Smooth muscle cell (in vitro differentiated cells): ENCODE measurements around the gene KANK4. TPM values are rescaled to one million over a fixed set of nuclear protein-coding genes. Genes with fewer than 3 reads are reported as not detected.

Experiments
- DNase-seq: peaks from one replicate; lab custom pipeline; 2025; ENCODE audit not compliant: unreplicated experiment; lab: John Stamatoyannopoulos, UW
- H2AFZ ChIP-seq: fragments of 200-600 bp; sonication (generic); 2 replicates; pipeline ENCODE4 v1.6.0; 2016; ENCODE audit warnings: antibody characterized with exemption, low read depth, mild to moderate bottlenecking
- H3F3A ChIP-seq: fragments of 200-600 bp; sonication (generic); 2 replicates; pipeline ENCODE4 v1.6.0; 2017; ENCODE audit warnings: antibody characterized with exemption, low read depth
- H3K27ac ChIP-seq: fragments of 200-600 bp; sonication (generic); 2 replicates; pipeline ENCODE4 v1.5.1; 2016; ENCODE audit warnings: low read depth, mild to moderate bottlenecking
- H3K27me3 ChIP-seq: fragments of 200-600 bp; sonication (generic); 2 replicates; pipeline ENCODE4 v1.6.1; 2016; ENCODE audit warnings: low read depth, mild to moderate bottlenecking
- H3K36me3 ChIP-seq: fragments of 200-600 bp; sonication (generic); 2 replicates; pipeline ENCODE4 v1.5.1; 2016; ENCODE audit warnings: low read depth
- H3K4me1 ChIP-seq: fragments of 200-600 bp; sonication (generic); 2 replicates; pipeline ENCODE4 v1.5.1; 2016; ENCODE audit warnings: low read depth
- H3K4me2 ChIP-seq: fragments of 200-600 bp; sonication (generic); 2 replicates; pipeline ENCODE4 v1.6.0; 2016; ENCODE audit warnings: mild to moderate bottlenecking
- H3K4me3 ChIP-seq: fragments of 200-600 bp; sonication (generic); 2 replicates; pipeline ENCODE4 v1.5.1; 2016; ENCODE audit warnings: mild to moderate bottlenecking
- H3K79me2 ChIP-seq: fragments of 200-600 bp; sonication (generic); 2 replicates; pipeline ENCODE4 v1.6.0; 2016; ENCODE audit warnings: low read depth, mild to moderate bottlenecking
- H3K9ac ChIP-seq: fragments of 200-600 bp; sonication (generic); 2 replicates; pipeline ENCODE4 v1.6.0; 2016; ENCODE audit warnings: low read depth
- H3K9me3 ChIP-seq: fragments of 200-600 bp; sonication (generic); replicated peaks from 2 replicates; pipeline ENCODE4 v1.5.1; 2016; ENCODE audit warnings: low read depth
- H4K20me1 ChIP-seq: fragments of 200-600 bp; sonication (generic); 2 replicates; pipeline ENCODE4 v1.6.0; 2016; ENCODE audit warnings: low read depth
- CTCF ChIP-seq: fragments of 200-600 bp; sonication (generic); IDR thresholded peaks from 2 replicates; pipeline ENCODE4 v1.5.1; 2017; ENCODE audit warnings: borderline replicate concordance, mild to moderate bottlenecking, antibody characterized with exemption; ENCODE audit not compliant: insufficient read depth, poor library complexity, severe bottlenecking
- WGBS: methylation state at CpG from one replicate; pipeline ENCODE4 v1.1.7; 2016; ENCODE audit warnings: low lambda C conversion rate; 5-methylcytosine and 5-hydroxymethylcytosine counted together
- polyA plus RNA-seq: library from polyadenylated mRNA; unstranded; fragments of >200 nt; fragmentation: Nextera tagmentation; extraction: Ambion mirVana; gene quantifications from 2 replicates; pipeline ENCODE4 v1.2.1, GENCODE V29; 2016
- total RNA-seq: library from RNA; depleted of rRNA; stranded (reverse); fragments of >200 nt; gene quantifications from 2 replicates; pipeline ENCODE4 v1.2.3, GENCODE V29; 2014

The KANK4 gene
- total and polyA plus RNA-seq, 2 experiments from 2014 or later: 69.2 to 77.8 TPM

- Histone ChIP-seq H4K20me1 (peaks cover 10% of the 10 kb centered on the region), H3K79me2 (peaks cover 53% of the 10 kb centered on the region), H3K4me2 (peak overlapping the region; percentile 93), H3K36me3 (no peaks in the 10 kb centered on the region), H3K9me3 (no peaks in the 10 kb centered on the region), H3F3A (peaks cover 36% of the 10 kb centered on the region), H2AFZ (peak overlapping the region; percentile 82), H3K4me3 (peak overlapping the region; percentile 79), H3K27ac (peak overlapping the region; percentile 94), H3K9ac (peak overlapping the region; percentile 75), H3K4me1 (peaks cover 5% of the 10 kb centered on the region), H3K27me3 (no peaks in the 10 kb centered on the region)
- TF ChIP-seq CTCF: no peak
- WGBS: 8% methylated on average over 27 of the region's 27 CpGs
- DNase-seq: no peak
These were observed 896 bp downstream of the KANK4 start for GRCh38 chr1:62318320-62318755.

- Histone ChIP-seq H3K27ac (peak overlapping the region; percentile 94), H3K4me2 (peak overlapping the region; percentile 93)
These were observed 2.0 kb downstream of the KANK4 start for GRCh38 chr1:62317021-62317768.

GRCh38 chr1:62316135-62316534 lies 3.1 kb downstream of the KANK4 start:
- peak overlapping the region; percentile 94 for H3K27ac ChIP-seq
- H3K27me3 ChIP-seq: no peaks in the 10 kb centered on the region
- DNase-seq: no peak
- H3K9me3 ChIP-seq: no peaks in the 10 kb centered on the region
- H3K36me3 ChIP-seq: no peaks in the 10 kb centered on the region
- H4K20me1 ChIP-seq: peaks cover 25% of the 10 kb centered on the region
- H3K79me2 ChIP-seq: peaks cover 70% of the 10 kb centered on the region
- no peak overlapping the region for H2AFZ ChIP-seq
- 64% methylated on average over 3 of the region's 3 CpGs for WGBS
- H3K4me2 ChIP-seq: peak overlapping the region; percentile 93
- peaks cover 24% of the 10 kb centered on the region for H3F3A ChIP-seq
- H3K9ac ChIP-seq: no peak overlapping the region
- peaks cover 14% of the 10 kb centered on the region for H3K4me1 ChIP-seq
- no peak for TF ChIP-seq CTCF
- peak overlapping the region; percentile 79 for H3K4me3 ChIP-seq

More at GRCh38 chr1:62317021-62317768, 2.0 kb downstream of the KANK4 start:
- Histone ChIP-seq H3K4me3 (peak overlapping the region; percentile 79), H3K9ac (peak overlapping the region; percentile 75), H2AFZ (no peak overlapping the region), H3K27me3 (no peaks in the 10 kb centered on the region), H4K20me1 (peaks cover 16% of the 10 kb centered on the region), H3K36me3 (no peaks in the 10 kb centered on the region), H3K4me1 (peaks cover 9% of the 10 kb centered on the region), H3F3A (peaks cover 31% of the 10 kb centered on the region), H3K79me2 (peaks cover 64% of the 10 kb centered on the region), H3K9me3 (no peaks in the 10 kb centered on the region)
- no peak for TF ChIP-seq CTCF
- DNase-seq: no peak
- WGBS: 82% methylated on average over 9 of the region's 9 CpGs

- Histone ChIP-seq H3K4me2 (peak overlapping the region; percentile 93), H3K9me3 (no peaks in the 10 kb centered on the region), H3K9ac (peak overlapping the region; percentile 62), H3K4me1 (peaks cover 15% of the 10 kb centered on the region), H3K36me3 (no peaks in the 10 kb centered on the region), H3K4me3 (no peak overlapping the region), H4K20me1 (peaks cover 33% of the 10 kb centered on the region), H3K27ac (peak overlapping the region; percentile 94), H2AFZ (no peak overlapping the region), H3K27me3 (no peaks in the 10 kb centered on the region), H3K79me2 (peaks cover 77% of the 10 kb centered on the region), H3F3A (peaks cover 17% of the 10 kb centered on the region)
- DNase-seq: no peak
- 91% methylated on average over 5 of the region's 5 CpGs for WGBS
- no peak for TF ChIP-seq CTCF
These were observed 3.8 kb downstream of the KANK4 start for GRCh38 chr1:62315387-62315786.
